Osteoblast (primary cell): ENCODE results near the gene ADAMTS2. TPM values are rescaled to one million over a fixed set of nuclear protein-coding genes. Genes with fewer than 3 reads are reported as not detected.

Experiments
- DNase-seq: peaks from one replicate; pipeline ENCODE4 v3.0.0; 2011; ENCODE audit warnings: low spot score, mixed read lengths; ENCODE audit not compliant: insufficient read length; ENCODE audit errors: missing footprints
- H2AFZ ChIP-seq: 2 replicates; pipeline ENCODE4 v1.6.0; 2011; ENCODE audit warnings: mild to moderate bottlenecking, low read length
- H3K27ac ChIP-seq: 2 replicates; pipeline ENCODE4 v1.5.1; 2011; ENCODE audit warnings: mild to moderate bottlenecking, low read depth, low read length, moderate library complexity
- H3K27me3 ChIP-seq: 2 replicates; pipeline ENCODE4 v1.6.0; 2012; ENCODE audit warnings: mild to moderate bottlenecking, control low read depth, inconsistent platforms, low read length, moderate library complexity; ENCODE audit not compliant: insufficient read depth
- H3K36me3 ChIP-seq: 2 replicates; pipeline ENCODE4 v1.5.1; 2011; ENCODE audit warnings: mild to moderate bottlenecking, low read length, control low read depth, moderate library complexity; ENCODE audit not compliant: insufficient read depth
- H3K4me1 ChIP-seq: 2 replicates; pipeline ENCODE4 v1.5.1; 2011; ENCODE audit warnings: mild to moderate bottlenecking, low read length, control low read depth, moderate library complexity; ENCODE audit not compliant: insufficient read depth
- H3K4me2 ChIP-seq: 2 replicates; pipeline ENCODE4 v1.6.0; 2011; ENCODE audit warnings: mild to moderate bottlenecking, low read length; ENCODE audit not compliant: insufficient read depth
- H3K4me3 ChIP-seq: fragments of 200-600 bp; sonication (generic); 3 replicates; pipeline ENCODE4 v1.5.1; 2012; ENCODE audit warnings: mild to moderate bottlenecking, low read length, inconsistent platforms; ENCODE audit not compliant: insufficient read depth
- H3K79me2 ChIP-seq: 2 replicates; pipeline ENCODE4 v1.6.0; 2012; ENCODE audit warnings: mild to moderate bottlenecking, low read length, control low read depth, inconsistent platforms; ENCODE audit not compliant: insufficient read depth
- H3K9me3 ChIP-seq: 2 replicates; pipeline ENCODE4 v1.5.1; 2011; ENCODE audit warnings: low read depth, low read length, control low read depth
- H4K20me1 ChIP-seq: 2 replicates; pipeline ENCODE4 v1.6.0; 2012; ENCODE audit warnings: mild to moderate bottlenecking, low read length, control low read depth; ENCODE audit not compliant: insufficient read depth
- total RNA-seq: library from RNA; depleted of rRNA; stranded (reverse); fragments of >200 nt; gene quantifications from 2 replicates; pipeline ENCODE4 v1.2.3, GENCODE V29; 2012
- TF ChIP-seq, protein P1 (sequence below): IDR thresholded peaks from 2 replicates; pipeline ENCODE4 v1.5.1; 2011; ENCODE audit warnings: mild to moderate bottlenecking, low read depth, low read length, moderate library complexity; ENCODE audit errors: extremely low read depth

ADAMTS2 gene
- total RNA-seq, 1 donor: 144 TPM

- Histone ChIP-seq H3K36me3 (peaks cover 37% of the 10 kb centered on the region), H4K20me1 (peaks cover 59% of the 10 kb centered on the region), H3K27me3 (no peaks in the 10 kb centered on the region), H3K79me2 (peaks cover 93% of the 10 kb centered on the region), H3K9me3 (no peaks in the 10 kb centered on the region), H3K4me2 (no peak overlapping the region), H2AFZ (no peak overlapping the region), H3K4me1 (peaks cover under 1% of the 10 kb centered on the region), H3K27ac (no peak overlapping the region), H3K4me3 (no peak overlapping the region)
- DNase-seq: peak; percentile 21
- TF ChIP-seq, protein P1, sequence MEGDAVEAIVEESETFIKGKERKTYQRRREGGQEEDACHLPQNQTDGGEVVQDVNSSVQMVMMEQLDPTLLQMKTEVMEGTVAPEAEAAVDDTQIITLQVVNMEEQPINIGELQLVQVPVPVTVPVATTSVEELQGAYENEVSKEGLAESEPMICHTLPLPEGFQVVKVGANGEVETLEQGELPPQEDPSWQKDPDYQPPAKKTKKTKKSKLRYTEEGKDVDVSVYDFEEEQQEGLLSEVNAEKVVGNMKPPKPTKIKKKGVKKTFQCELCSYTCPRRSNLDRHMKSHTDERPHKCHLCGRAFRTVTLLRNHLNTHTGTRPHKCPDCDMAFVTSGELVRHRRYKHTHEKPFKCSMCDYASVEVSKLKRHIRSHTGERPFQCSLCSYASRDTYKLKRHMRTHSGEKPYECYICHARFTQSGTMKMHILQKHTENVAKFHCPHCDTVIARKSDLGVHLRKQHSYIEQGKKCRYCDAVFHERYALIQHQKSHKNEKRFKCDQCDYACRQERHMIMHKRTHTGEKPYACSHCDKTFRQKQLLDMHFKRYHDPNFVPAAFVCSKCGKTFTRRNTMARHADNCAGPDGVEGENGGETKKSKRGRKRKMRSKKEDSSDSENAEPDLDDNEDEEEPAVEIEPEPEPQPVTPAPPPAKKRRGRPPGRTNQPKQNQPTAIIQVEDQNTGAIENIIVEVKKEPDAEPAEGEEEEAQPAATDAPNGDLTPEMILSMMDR: no peak
These were observed 109.6 kb downstream of the ADAMTS2 start for GRCh38 chr5:179235416-179236400.

DNA sequence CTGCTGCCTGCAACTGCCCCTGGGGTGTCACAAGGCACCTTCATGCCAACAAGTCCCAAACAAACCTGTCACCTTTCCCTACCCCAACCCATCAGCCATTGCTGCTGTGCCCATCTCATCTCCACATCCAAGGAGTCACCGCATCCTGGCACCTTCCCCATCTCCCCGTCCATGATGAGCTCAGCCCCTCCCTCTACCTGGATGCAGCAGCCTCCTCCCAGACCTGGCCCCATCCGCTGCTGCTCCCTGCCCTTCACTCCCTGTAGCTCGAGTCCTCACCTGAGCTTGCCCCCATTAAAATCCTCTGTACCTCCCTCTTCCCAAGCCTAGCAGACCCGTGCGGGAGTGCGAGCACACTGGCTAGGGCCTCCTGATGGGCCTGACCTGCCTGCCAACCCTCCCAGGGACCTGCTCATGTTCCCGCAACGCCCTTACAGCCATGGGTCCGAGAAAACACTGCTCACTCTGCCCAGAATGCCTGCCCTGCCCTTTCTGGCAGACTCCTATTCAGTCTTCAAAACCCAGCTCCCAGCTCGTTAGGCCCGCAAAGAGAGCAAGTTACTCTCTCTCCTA, 110.6 kb downstream of the ADAMTS2 start:
- peaks cover 55% of the 10 kb centered on the region for H4K20me1 ChIP-seq
- peak; percentile 80 for DNase-seq
- H3K79me2 ChIP-seq: peaks cover 92% of the 10 kb centered on the region
- no peaks in the 10 kb centered on the region for H3K4me1 ChIP-seq
- no peak overlapping the region for H3K27ac ChIP-seq
- TF ChIP-seq, protein P1: no peak
- H3K9me3 ChIP-seq: no peaks in the 10 kb centered on the region
- H3K4me2 ChIP-seq: no peak overlapping the region
- H3K4me3 ChIP-seq: no peak overlapping the region
- H3K36me3 ChIP-seq: peaks cover 36% of the 10 kb centered on the region
- H2AFZ ChIP-seq: no peak overlapping the region
- H3K27me3 ChIP-seq: no peaks in the 10 kb centered on the region

DNA sequence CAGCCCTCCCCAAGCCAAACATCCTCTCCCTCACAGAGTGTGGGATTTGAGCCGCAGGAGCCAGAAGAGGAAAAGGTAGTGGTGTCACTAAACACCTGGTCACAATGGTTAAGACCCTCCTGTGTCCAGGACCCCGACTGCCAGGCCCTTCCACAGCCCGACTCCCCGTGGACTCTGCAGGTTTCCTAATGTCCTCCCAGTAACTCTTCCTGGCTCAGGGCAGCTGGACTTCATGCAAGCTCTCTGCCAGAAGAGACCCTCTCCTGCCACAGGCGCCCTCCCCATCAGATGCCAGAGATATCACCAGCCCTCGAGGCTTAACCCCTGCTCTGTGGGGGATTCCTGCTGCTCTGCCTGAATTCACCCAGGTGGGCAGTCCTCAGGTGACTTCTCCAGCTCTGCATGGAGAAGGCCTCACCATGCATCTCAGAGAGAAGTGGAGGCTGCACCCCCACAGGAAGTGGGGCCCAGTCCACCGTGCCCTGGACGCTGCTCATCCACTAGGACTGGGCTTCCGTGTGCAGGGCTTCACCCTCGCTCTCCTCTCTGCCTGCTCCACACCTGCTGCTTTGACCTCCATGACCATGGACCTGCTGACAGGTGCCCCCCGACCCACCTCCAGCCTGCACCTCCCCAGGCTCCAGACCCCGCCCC, 111.2 kb downstream of the ADAMTS2 start:
- no peaks in the 10 kb centered on the region for H3K27me3 ChIP-seq
- no peak overlapping the region for H3K4me3 ChIP-seq
- no peak overlapping the region for H2AFZ ChIP-seq
- H3K79me2 ChIP-seq: peaks cover 92% of the 10 kb centered on the region
- H3K4me2 ChIP-seq: no peak overlapping the region
- peaks cover 51% of the 10 kb centered on the region for H4K20me1 ChIP-seq
- H3K4me1 ChIP-seq: no peaks in the 10 kb centered on the region
- peaks cover 36% of the 10 kb centered on the region for H3K36me3 ChIP-seq
- TF ChIP-seq, protein P1: no peak
- no peak overlapping the region for H3K27ac ChIP-seq
- no peaks in the 10 kb centered on the region for H3K9me3 ChIP-seq
- DNase-seq: peak; percentile 53
